IPS DF 6.9 (cell line): ENCODE measurements around the gene PIK3CA.

ENCODE experiments used
- DNase-seq: peaks from one replicate; pipeline ENCODE4 v3.0.0-alpha.2; 2013; ENCODE audit warnings: low read depth, low spot score
- H3K27ac ChIP-seq: one replicate; pipeline ENCODE4 v1.5.1; 2013; ENCODE audit warnings: low read length, control low read depth
- H3K27me3 ChIP-seq: 2 replicates; pipeline ENCODE4 v1.6.1; 2013; ENCODE audit warnings: mild to moderate bottlenecking, low read length; ENCODE audit not compliant: control insufficient read depth, insufficient read depth
- H3K36me3 ChIP-seq: 2 replicates; pipeline ENCODE4 v1.6.1; 2013; ENCODE audit warnings: low read length; ENCODE audit not compliant: control insufficient read depth, insufficient read depth
- H3K4me1 ChIP-seq: 2 replicates; pipeline ENCODE4 v1.6.1; 2013; ENCODE audit warnings: low read length; ENCODE audit not compliant: control insufficient read depth, insufficient read depth
- H3K4me3 ChIP-seq: 2 replicates; pipeline ENCODE4 v1.5.1; 2013; ENCODE audit warnings: mild to moderate bottlenecking, low read length
- H3K9me3 ChIP-seq: 2 replicates; pipeline ENCODE4 v1.6.1; 2013; ENCODE audit warnings: low read length, inconsistent platforms; ENCODE audit not compliant: control insufficient read depth, insufficient read depth
- WGBS: extraction: QIAGEN DNeasy Blood & Tissue Kit; methylation state at CpG from one replicate; pipeline ENCODE4 v1.1.7; 2013; ENCODE audit warnings: mixed read lengths, missing lambda C conversion rate; ENCODE audit not compliant: insufficient read length, insufficient coverage; 5-methylcytosine and 5-hydroxymethylcytosine counted together

PIK3CA gene

GRCh38 chr3:179133575-179133974 is 14.6 kb upstream of the PIK3CA start:
- no CpG with 5 or more reads among the region's 1 CpG for WGBS
- Histone ChIP-seq H3K4me1 (no peaks in the 10 kb centered on the region), H3K27ac (no peak overlapping the region), H3K36me3 (no peaks in the 10 kb centered on the region), H3K27me3 (no peaks in the 10 kb centered on the region), H3K4me3 (no peak overlapping the region), H3K9me3 (no peaks in the 10 kb centered on the region)
- DNase-seq = no peak

GRCh38 chr3:179136195-179136594 is 12.0 kb upstream of the PIK3CA start:
- H3K4me1 ChIP-seq = no peaks in the 10 kb centered on the region
- no peaks in the 10 kb centered on the region for H3K27me3 ChIP-seq
- H3K36me3 ChIP-seq = no peaks in the 10 kb centered on the region
- no peak overlapping the region for H3K27ac ChIP-seq
- no CpG with 5 or more reads among the region's 1 CpG for WGBS
- no peak for DNase-seq
- H3K9me3 ChIP-seq = no peaks in the 10 kb centered on the region
- no peak overlapping the region for H3K4me3 ChIP-seq

- H3K27me3 ChIP-seq = no peaks in the 10 kb centered on the region
- no peak for DNase-seq
- H3K4me1 ChIP-seq = no peaks in the 10 kb centered on the region
- no peaks in the 10 kb centered on the region for H3K9me3 ChIP-seq
- WGBS = no CpG with 5 or more reads among the region's 4 CpGs
- no peak overlapping the region for H3K27ac ChIP-seq
- no peaks in the 10 kb centered on the region for H3K36me3 ChIP-seq
- no peak overlapping the region for H3K4me3 ChIP-seq
Observed at GRCh38 chr3:179141890-179142289, 6.3 kb upstream of the PIK3CA start.

GRCh38 chr3:179146911-179147513 is 1.1 kb upstream of the PIK3CA start:
- WGBS = no CpG with 5 or more reads among the region's 16 CpGs
- no peak for DNase-seq

GRCh38 chr3:179147514-179147872 is 664 bp upstream of the PIK3CA start:
- H3K9me3 ChIP-seq = no peaks in the 10 kb centered on the region
- H3K4me1 ChIP-seq = no peaks in the 10 kb centered on the region
- no CpG with 5 or more reads among the region's 14 CpGs for WGBS
- no peak overlapping the region for H3K27ac ChIP-seq
- H3K36me3 ChIP-seq = no peaks in the 10 kb centered on the region
- no peak for DNase-seq
- H3K27me3 ChIP-seq = no peaks in the 10 kb centered on the region
- peak overlapping the region; percentile 89; the same call in 1 of the 2 replicates for H3K4me3 ChIP-seq

More at GRCh38 chr3:179146911-179147513, 1.1 kb upstream of the PIK3CA start:
- Histone ChIP-seq H3K4me3 (peak overlapping the region; percentile 89; the same call in 1 of the 2 replicates), H3K9me3 (no peaks in the 10 kb centered on the region), H3K36me3 (no peaks in the 10 kb centered on the region), H3K27me3 (no peaks in the 10 kb centered on the region), H3K4me1 (no peaks in the 10 kb centered on the region), H3K27ac (no peak overlapping the region)

GRCh38 chr3:179148616-179149405 is 654 bp downstream of the PIK3CA start:
- Histone ChIP-seq H3K9me3 (no peaks in the 10 kb centered on the region), H3K27ac (no peak overlapping the region), H3K27me3 (no peaks in the 10 kb centered on the region), H3K4me3 (peak overlapping the region; percentile 89), H3K4me1 (no peaks in the 10 kb centered on the region), H3K36me3 (no peaks in the 10 kb centered on the region)
- WGBS = no CpG with 5 or more reads among the region's 70 CpGs
- DNase-seq = no peak

GRCh38 chr3:179149406-179149867 is 1.3 kb downstream of the PIK3CA start:
- no peaks in the 10 kb centered on the region for H3K36me3 ChIP-seq
- no peaks in the 10 kb centered on the region for H3K27me3 ChIP-seq
- no CpG with 5 or more reads among the region's 9 CpGs for WGBS
- no peaks in the 10 kb centered on the region for H3K4me1 ChIP-seq
- no peak overlapping the region for H3K27ac ChIP-seq
- DNase-seq = no peak
- no peaks in the 10 kb centered on the region for H3K9me3 ChIP-seq
- peak overlapping the region; percentile 89; the same call in 1 of the 2 replicates for H3K4me3 ChIP-seq

GRCh38 chr3:179149951-179150350 is 1.8 kb downstream of the PIK3CA start:
- H3K27ac ChIP-seq = no peak overlapping the region
- no peaks in the 10 kb centered on the region for H3K4me1 ChIP-seq
- H3K27me3 ChIP-seq = no peaks in the 10 kb centered on the region
- no peak overlapping the region for H3K4me3 ChIP-seq
- no CpG with 5 or more reads among the region's 4 CpGs for WGBS
- H3K9me3 ChIP-seq = no peaks in the 10 kb centered on the region
- H3K36me3 ChIP-seq = no peaks in the 10 kb centered on the region
- DNase-seq = no peak

- DNase-seq = no peak
- Histone ChIP-seq H3K27ac (no peak overlapping the region), H3K36me3 (no peaks in the 10 kb centered on the region), H3K9me3 (no peaks in the 10 kb centered on the region), H3K27me3 (no peaks in the 10 kb centered on the region), H3K4me1 (no peaks in the 10 kb centered on the region), H3K4me3 (no peak overlapping the region)
- WGBS = no CpG with 5 or more reads among the region's 3 CpGs
Observed at GRCh38 chr3:179150610-179151009, 2.5 kb downstream of the PIK3CA start.

GRCh38 chr3:179151474-179151873 is 3.3 kb downstream of the PIK3CA start:
- H3K4me1 ChIP-seq = no peaks in the 10 kb centered on the region
- no peak overlapping the region for H3K4me3 ChIP-seq
- DNase-seq = no peak
- H3K36me3 ChIP-seq = no peaks in the 10 kb centered on the region
- H3K27me3 ChIP-seq = no peaks in the 10 kb centered on the region
- no peak overlapping the region for H3K27ac ChIP-seq
- H3K9me3 ChIP-seq = no peaks in the 10 kb centered on the region

- H3K9me3 ChIP-seq = no peaks in the 10 kb centered on the region
- WGBS = no CpG with 5 or more reads among the region's 1 CpG
- no peaks in the 10 kb centered on the region for H3K36me3 ChIP-seq
- DNase-seq = no peak
- H3K4me3 ChIP-seq = no peak overlapping the region
- no peaks in the 10 kb centered on the region for H3K4me1 ChIP-seq
- no peaks in the 10 kb centered on the region for H3K27me3 ChIP-seq
- no peak overlapping the region for H3K27ac ChIP-seq
Observed at GRCh38 chr3:179156170-179156569, 8.0 kb downstream of the PIK3CA start.
